GM23338 (cell line): Measurements from ENCODE around the gene SCCPDH. TPM values are rescaled to one million over a fixed set of nuclear protein-coding genes. Genes with fewer than 3 reads are reported as not detected.

Experiments
- ATAC-seq: fragments of 200-7000 bp; cut with Tn5 transposase; 3 replicates; pipeline ENCODE4 v1.9.1; 2020
- DNase-seq: peaks from one replicate; pipeline ENCODE4 v3.0.0-alpha.2; 2015; ENCODE audit warnings: low spot score
- H2AFZ ChIP-seq: fragments of 200-600 bp; sonication (generic); 2 replicates; pipeline ENCODE4 v1.8.0; 2016; ENCODE audit warnings: antibody characterized with exemption, mild to moderate bottlenecking, moderate library complexity
- H3F3A ChIP-seq: fragments of 200-600 bp; sonication (generic); replicated peaks from 2 replicates; pipeline ENCODE4 v1.8.0; 2017; ENCODE audit warnings: antibody characterized with exemption, mixed run types, low read depth
- H3K27ac ChIP-seq: fragments of 200-600 bp; sonication (generic); 2 replicates; pipeline ENCODE4 v1.6.1; 2016; ENCODE audit warnings: low read depth
- H3K27me3 ChIP-seq: fragments of 200-600 bp; sonication (generic); 2 replicates; pipeline ENCODE4 v1.8.0; 2016; ENCODE audit warnings: mild to moderate bottlenecking, mixed run types, moderate library complexity; ENCODE audit not compliant: insufficient read depth
- H3K36me3 ChIP-seq: fragments of 200-600 bp; sonication (generic); 2 replicates; pipeline ENCODE4 v1.8.0; 2016; ENCODE audit warnings: mild to moderate bottlenecking; ENCODE audit not compliant: insufficient read depth
- H3K4me1 ChIP-seq: fragments of 200-600 bp; sonication (generic); 2 replicates; pipeline ENCODE4 v1.8.0; 2016; ENCODE audit warnings: mild to moderate bottlenecking, moderate library complexity; ENCODE audit not compliant: insufficient read depth
- H3K4me2 ChIP-seq: fragments of 200-600 bp; sonication (generic); 2 replicates; pipeline ENCODE4 v1.7.1; 2017; ENCODE audit warnings: mixed run types
- H3K4me3 ChIP-seq: fragments of 200-600 bp; sonication (generic); 2 replicates; pipeline ENCODE4 v1.6.1; 2016; ENCODE audit warnings: mixed run types
- H3K79me2 ChIP-seq: fragments of 200-600 bp; sonication (generic); replicated peaks from 2 replicates; pipeline ENCODE4 v1.8.0; 2017; ENCODE audit warnings: mild to moderate bottlenecking; ENCODE audit not compliant: insufficient read depth
- H3K9me2 ChIP-seq: fragments of 200-600 bp; sonication (generic); 2 replicates; pipeline ENCODE4 v1.8.0; 2017; ENCODE audit not compliant: insufficient read depth
- H4K20me1 ChIP-seq: fragments of 200-600 bp; sonication (generic); replicated peaks from 2 replicates; pipeline ENCODE4 v1.8.0; 2017; ENCODE audit warnings: mild to moderate bottlenecking; ENCODE audit not compliant: insufficient read depth
- H3K27ac Mint-ChIP-seq: 2 replicates; pipeline ENCODE4 v1.8.0; 2020; ENCODE audit warnings: inconsistent platforms, mild to moderate bottlenecking, moderate library complexity, mixed read lengths
- H3K27me3 Mint-ChIP-seq: 3 replicates; pipeline ENCODE4 v1.8.0; 2022; ENCODE audit warnings: low read depth, mild to moderate bottlenecking, moderate library complexity, mixed read lengths, inconsistent platforms; ENCODE audit not compliant: insufficient read depth, poor library complexity
- H3K36me3 Mint-ChIP-seq: 3 replicates; pipeline ENCODE4 v1.8.0; 2021; ENCODE audit warnings: low read depth, mild to moderate bottlenecking, inconsistent platforms, moderate library complexity, mixed read lengths
- H3K4me1 Mint-ChIP-seq: 3 replicates; pipeline ENCODE4 v1.8.0; 2020; ENCODE audit warnings: mild to moderate bottlenecking, inconsistent platforms, mixed read lengths
- H3K4me3 Mint-ChIP-seq: 3 replicates; pipeline ENCODE4 v1.8.0; 2021; ENCODE audit warnings: moderate library complexity, mild to moderate bottlenecking, inconsistent platforms, mixed read lengths
- H3K9me3 Mint-ChIP-seq: 3 replicates; pipeline ENCODE4 v1.8.0; 2020; ENCODE audit warnings: moderate library complexity, mild to moderate bottlenecking, inconsistent platforms, mixed read lengths
- CREB1 ChIP-seq: fragments of 250-450 bp; sonication (Bioruptor Pico); IDR thresholded peaks from 2 replicates; pipeline ENCODE4 v1.5.0; 2020; ENCODE audit warnings: low read depth, mild to moderate bottlenecking, moderate library complexity
- EZH2 ChIP-seq: fragments of 200-600 bp; sonication (generic); IDR thresholded peaks from one replicate; pipeline ENCODE4 v1.8.0; 2017; ENCODE audit warnings: antibody characterized with exemption, mild to moderate bottlenecking, low read depth; ENCODE audit not compliant: unreplicated experiment
- EZH2phosphoT487 ChIP-seq: fragments of 200-600 bp; sonication (generic); IDR thresholded peaks from one replicate; pipeline ENCODE4 v1.8.1; 2018; ENCODE audit warnings: antibody characterized with exemption; ENCODE audit not compliant: unreplicated experiment
- JUNB ChIP-seq: IDR thresholded peaks from one replicate; pipeline ENCODE4 v1.6.1; 2016; ENCODE audit warnings: antibody characterized with exemption; ENCODE audit not compliant: unreplicated experiment
- NANOG ChIP-seq: IDR thresholded peaks from 2 replicates; pipeline ENCODE4 v1.6.1; 2016; ENCODE audit warnings: antibody characterized with exemption, borderline replicate concordance
- POLR2AphosphoS5 ChIP-seq: IDR thresholded peaks from 2 replicates; pipeline ENCODE4 v1.6.1; 2016; ENCODE audit warnings: antibody characterized with exemption, low read depth
- STAT1 ChIP-seq: IDR thresholded peaks from one replicate; pipeline ENCODE4 v1.6.1; 2016; ENCODE audit warnings: antibody characterized with exemption; ENCODE audit not compliant: unreplicated experiment
- ZNF114 ChIP-seq: fragments of 250-450 bp; sonication (Bioruptor Pico); IDR thresholded peaks from 2 replicates; pipeline ENCODE4 v1.5.0; 2020; ENCODE audit warnings: mild to moderate bottlenecking, moderate library complexity
- ZNF331 ChIP-seq: fragments of 250-450 bp; sonication (Bioruptor Pico); IDR thresholded peaks from 2 replicates; pipeline ENCODE4 v1.5.0; 2020; ENCODE audit warnings: low read depth, mild to moderate bottlenecking, moderate library complexity
- polyA plus RNA-seq: library from polyadenylated mRNA; unstranded; fragments of >200 nt; fragmentation: Nextera tagmentation; extraction: Ambion mirVana; gene quantifications from 2 replicates; pipeline ENCODE4 v1.2.1, GENCODE V29; 2016
- total RNA-seq: library from RNA; depleted of rRNA; stranded (reverse); fragments of >200 nt; shearing (Covaris generic); gene quantifications from 2 replicates; pipeline ENCODE4 v1.2.3, GENCODE V29; 2014
- TF ChIP-seq, protein P1 (sequence below): IDR thresholded peaks from one replicate; pipeline ENCODE4 v1.6.1; 2018; ENCODE audit warnings: antibody characterized with exemption; ENCODE audit not compliant: unreplicated experiment
- TF ChIP-seq, protein P2 (sequence below), 2 experiments: fragments of 200-600 bp in 1 of 2; sonication (generic) in 1 of 2; conservative IDR thresholded peaks; 2 replicates each; pipeline versions ENCODE4 v1.5.1 to v1.6.1; 2016 to 2017; ENCODE audit warnings: antibody characterized with exemption in 2 of 2, low read depth in 2 of 2, mild to moderate bottlenecking in 2 of 2, moderate library complexity in 1 of 2
- TF ChIP-seq, protein P3 (sequence below): fragments of 250-450 bp; sonication (Bioruptor Pico); IDR thresholded peaks from 2 replicates; pipeline ENCODE4 v1.5.0; 2020; ENCODE audit warnings: mild to moderate bottlenecking, moderate library complexity
- TF ChIP-seq, protein P4 (sequence below): IDR thresholded peaks from 2 replicates; pipeline ENCODE4 v1.6.1; 2016; ENCODE audit warnings: antibody characterized with exemption

The SCCPDH gene
- total and polyA plus RNA-seq, 2 experiments from 2014 or later: 14.4 to 18.8 TPM

DNA sequence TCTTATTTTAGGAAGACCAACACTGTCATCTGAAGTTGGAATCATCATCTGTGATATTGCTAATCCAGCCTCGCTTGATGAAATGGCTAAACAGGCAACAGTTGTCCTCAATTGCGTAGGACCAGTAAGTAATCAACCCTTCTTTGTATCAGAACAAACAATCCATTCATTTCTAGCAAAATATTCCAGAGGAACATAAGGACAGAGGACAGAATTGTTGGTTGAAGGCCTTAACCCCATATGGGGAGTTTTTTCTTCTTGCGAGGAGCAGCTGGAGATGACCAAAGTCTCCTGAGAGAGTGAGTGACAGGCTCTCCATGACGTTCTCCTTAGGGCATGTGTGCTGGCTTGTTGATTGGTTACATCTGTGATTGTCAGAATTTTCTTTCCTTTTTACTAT lies 2.7 kb downstream of the SCCPDH start:
- peaks cover 4% of the 10 kb centered on the region; the same call in 1 of the 2 replicates for H3K4me1 ChIP-seq
- H3K4me3 ChIP-seq: no peak overlapping the region
- H3K9me2 ChIP-seq: no peaks in the 10 kb centered on the region
- H3K27me3 ChIP-seq: peaks cover 23% of the 10 kb centered on the region
- H2AFZ ChIP-seq: no peak overlapping the region
- DNase-seq (no peak), ATAC-seq (no peak)
- Mint-ChIP-seq H3K4me1 (no peaks in the 10 kb centered on the region), H3K4me3 (no peak overlapping the region), H3K36me3 (peaks cover 54% of the 10 kb centered on the region), H3K27ac (no peak overlapping the region), H3K9me3 (peaks cover 24% of the 10 kb centered on the region; the same call in 2 of the 3 replicates), H3K27me3 (peaks cover 17% of the 10 kb centered on the region)
- TF ChIP-seq, protein P1, sequence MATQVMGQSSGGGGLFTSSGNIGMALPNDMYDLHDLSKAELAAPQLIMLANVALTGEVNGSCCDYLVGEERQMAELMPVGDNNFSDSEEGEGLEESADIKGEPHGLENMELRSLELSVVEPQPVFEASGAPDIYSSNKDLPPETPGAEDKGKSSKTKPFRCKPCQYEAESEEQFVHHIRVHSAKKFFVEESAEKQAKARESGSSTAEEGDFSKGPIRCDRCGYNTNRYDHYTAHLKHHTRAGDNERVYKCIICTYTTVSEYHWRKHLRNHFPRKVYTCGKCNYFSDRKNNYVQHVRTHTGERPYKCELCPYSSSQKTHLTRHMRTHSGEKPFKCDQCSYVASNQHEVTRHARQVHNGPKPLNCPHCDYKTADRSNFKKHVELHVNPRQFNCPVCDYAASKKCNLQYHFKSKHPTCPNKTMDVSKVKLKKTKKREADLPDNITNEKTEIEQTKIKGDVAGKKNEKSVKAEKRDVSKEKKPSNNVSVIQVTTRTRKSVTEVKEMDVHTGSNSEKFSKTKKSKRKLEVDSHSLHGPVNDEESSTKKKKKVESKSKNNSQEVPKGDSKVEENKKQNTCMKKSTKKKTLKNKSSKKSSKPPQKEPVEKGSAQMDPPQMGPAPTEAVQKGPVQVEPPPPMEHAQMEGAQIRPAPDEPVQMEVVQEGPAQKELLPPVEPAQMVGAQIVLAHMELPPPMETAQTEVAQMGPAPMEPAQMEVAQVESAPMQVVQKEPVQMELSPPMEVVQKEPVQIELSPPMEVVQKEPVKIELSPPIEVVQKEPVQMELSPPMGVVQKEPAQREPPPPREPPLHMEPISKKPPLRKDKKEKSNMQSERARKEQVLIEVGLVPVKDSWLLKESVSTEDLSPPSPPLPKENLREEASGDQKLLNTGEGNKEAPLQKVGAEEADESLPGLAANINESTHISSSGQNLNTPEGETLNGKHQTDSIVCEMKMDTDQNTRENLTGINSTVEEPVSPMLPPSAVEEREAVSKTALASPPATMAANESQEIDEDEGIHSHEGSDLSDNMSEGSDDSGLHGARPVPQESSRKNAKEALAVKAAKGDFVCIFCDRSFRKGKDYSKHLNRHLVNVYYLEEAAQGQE: no peak
- TF ChIP-seq POLR2AphosphoS5 (no peak), NANOG (no peak), ZNF114 (no peak), JUNB (no peak), STAT1 (no peak), ZNF331 (CRISPR knock-in tag) (no peak), CREB1 (CRISPR knock-in tag) (no peak), EZH2phosphoT487 (no peak), EZH2 (no peak)
- TF ChIP-seq, protein P2, sequence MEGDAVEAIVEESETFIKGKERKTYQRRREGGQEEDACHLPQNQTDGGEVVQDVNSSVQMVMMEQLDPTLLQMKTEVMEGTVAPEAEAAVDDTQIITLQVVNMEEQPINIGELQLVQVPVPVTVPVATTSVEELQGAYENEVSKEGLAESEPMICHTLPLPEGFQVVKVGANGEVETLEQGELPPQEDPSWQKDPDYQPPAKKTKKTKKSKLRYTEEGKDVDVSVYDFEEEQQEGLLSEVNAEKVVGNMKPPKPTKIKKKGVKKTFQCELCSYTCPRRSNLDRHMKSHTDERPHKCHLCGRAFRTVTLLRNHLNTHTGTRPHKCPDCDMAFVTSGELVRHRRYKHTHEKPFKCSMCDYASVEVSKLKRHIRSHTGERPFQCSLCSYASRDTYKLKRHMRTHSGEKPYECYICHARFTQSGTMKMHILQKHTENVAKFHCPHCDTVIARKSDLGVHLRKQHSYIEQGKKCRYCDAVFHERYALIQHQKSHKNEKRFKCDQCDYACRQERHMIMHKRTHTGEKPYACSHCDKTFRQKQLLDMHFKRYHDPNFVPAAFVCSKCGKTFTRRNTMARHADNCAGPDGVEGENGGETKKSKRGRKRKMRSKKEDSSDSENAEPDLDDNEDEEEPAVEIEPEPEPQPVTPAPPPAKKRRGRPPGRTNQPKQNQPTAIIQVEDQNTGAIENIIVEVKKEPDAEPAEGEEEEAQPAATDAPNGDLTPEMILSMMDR (conservative IDR thresholded peaks at IDR 0.05; ENCODE audit: low read depth in 2 of 2): no peak
- TF ChIP-seq, protein P3, sequence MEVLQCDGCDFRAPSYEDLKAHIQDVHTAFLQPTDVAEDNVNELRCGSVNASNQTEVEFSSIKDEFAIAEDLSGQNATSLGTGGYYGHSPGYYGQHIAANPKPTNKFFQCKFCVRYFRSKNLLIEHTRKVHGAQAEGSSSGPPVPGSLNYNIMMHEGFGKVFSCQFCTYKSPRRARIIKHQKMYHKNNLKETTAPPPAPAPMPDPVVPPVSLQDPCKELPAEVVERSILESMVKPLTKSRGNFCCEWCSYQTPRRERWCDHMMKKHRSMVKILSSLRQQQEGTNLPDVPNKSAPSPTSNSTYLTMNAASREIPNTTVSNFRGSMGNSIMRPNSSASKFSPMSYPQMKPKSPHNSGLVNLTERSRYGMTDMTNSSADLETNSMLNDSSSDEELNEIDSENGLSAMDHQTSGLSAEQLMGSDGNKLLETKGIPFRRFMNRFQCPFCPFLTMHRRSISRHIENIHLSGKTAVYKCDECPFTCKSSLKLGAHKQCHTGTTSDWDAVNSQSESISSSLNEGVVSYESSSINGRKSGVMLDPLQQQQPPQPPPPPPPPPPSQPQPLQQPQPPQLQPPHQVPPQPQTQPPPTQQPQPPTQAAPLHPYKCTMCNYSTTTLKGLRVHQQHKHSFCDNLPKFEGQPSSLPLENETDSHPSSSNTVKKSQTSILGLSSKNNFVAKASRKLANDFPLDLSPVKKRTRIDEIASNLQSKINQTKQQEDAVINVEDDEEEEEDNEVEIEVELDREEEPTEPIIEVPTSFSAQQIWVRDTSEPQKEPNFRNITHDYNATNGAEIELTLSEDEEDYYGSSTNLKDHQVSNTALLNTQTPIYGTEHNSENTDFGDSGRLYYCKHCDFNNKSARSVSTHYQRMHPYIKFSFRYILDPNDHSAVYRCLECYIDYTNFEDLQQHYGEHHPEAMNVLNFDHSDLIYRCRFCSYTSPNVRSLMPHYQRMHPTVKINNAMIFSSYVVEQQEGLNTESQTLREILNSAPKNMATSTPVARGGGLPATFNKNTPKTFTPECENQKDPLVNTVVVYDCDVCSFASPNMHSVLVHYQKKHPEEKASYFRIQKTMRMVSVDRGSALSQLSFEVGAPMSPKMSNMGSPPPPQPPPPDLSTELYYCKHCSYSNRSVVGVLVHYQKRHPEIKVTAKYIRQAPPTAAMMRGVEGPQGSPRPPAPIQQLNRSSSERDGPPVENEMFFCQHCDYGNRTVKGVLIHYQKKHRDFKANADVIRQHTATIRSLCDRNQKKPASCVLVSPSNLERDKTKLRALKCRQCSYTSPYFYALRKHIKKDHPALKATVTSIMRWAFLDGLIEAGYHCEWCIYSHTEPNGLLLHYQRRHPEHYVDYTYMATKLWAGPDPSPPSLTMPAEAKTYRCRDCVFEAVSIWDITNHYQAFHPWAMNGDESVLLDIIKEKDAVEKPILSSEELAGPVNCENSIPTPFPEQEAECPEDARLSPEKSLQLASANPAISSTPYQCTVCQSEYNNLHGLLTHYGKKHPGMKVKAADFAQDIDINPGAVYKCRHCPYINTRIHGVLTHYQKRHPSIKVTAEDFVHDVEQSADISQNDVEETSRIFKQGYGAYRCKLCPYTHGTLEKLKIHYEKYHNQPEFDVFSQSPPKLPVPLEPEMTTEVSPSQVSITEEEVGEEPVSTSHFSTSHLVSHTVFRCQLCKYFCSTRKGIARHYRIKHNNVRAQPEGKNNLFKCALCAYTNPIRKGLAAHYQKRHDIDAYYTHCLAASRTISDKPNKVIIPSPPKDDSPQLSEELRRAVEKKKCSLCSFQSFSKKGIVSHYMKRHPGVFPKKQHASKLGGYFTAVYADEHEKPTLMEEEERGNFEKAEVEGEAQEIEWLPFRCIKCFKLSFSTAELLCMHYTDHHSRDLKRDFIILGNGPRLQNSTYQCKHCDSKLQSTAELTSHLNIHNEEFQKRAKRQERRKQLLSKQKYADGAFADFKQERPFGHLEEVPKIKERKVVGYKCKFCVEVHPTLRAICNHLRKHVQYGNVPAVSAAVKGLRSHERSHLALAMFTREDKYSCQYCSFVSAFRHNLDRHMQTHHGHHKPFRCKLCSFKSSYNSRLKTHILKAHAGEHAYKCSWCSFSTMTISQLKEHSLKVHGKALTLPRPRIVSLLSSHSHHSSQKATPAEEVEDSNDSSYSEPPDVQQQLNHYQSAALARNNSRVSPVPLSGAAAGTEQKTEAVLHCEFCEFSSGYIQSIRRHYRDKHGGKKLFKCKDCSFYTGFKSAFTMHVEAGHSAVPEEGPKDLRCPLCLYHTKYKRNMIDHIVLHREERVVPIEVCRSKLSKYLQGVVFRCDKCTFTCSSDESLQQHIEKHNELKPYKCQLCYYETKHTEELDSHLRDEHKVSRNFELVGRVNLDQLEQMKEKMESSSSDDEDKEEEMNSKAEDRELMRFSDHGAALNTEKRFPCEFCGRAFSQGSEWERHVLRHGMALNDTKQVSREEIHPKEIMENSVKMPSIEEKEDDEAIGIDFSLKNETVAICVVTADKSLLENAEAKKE (CRISPR knock-in tag): no peak
- TF ChIP-seq, protein P4, sequence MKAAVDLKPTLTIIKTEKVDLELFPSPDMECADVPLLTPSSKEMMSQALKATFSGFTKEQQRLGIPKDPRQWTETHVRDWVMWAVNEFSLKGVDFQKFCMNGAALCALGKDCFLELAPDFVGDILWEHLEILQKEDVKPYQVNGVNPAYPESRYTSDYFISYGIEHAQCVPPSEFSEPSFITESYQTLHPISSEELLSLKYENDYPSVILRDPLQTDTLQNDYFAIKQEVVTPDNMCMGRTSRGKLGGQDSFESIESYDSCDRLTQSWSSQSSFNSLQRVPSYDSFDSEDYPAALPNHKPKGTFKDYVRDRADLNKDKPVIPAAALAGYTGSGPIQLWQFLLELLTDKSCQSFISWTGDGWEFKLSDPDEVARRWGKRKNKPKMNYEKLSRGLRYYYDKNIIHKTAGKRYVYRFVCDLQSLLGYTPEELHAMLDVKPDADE: no peak
- no peak overlapping the region for H3K4me2 ChIP-seq
- 0 out of 2 replicates have a peak, but pooled peaks cover 2% of the 10 kb centered on the region for H3F3A ChIP-seq
- no peak overlapping the region for H3K27ac ChIP-seq
- no peaks in the 10 kb centered on the region for H4K20me1 ChIP-seq
- peaks cover 19% of the 10 kb centered on the region for H3K36me3 ChIP-seq
- H3K79me2 ChIP-seq: no peaks in the 10 kb centered on the region
